GM18498 (cell line): ENCODE results near the gene LHFPL5.

Experiments
- ATAC-seq: cut with Tn5 transposase; IDR thresholded peaks from one replicate; pipeline ENCODE4 v1.9.1; 2021; ENCODE audit warnings: mild to moderate bottlenecking, moderate library complexity; ENCODE audit not compliant: unreplicated experiment

LHFPL5 gene

DNA sequence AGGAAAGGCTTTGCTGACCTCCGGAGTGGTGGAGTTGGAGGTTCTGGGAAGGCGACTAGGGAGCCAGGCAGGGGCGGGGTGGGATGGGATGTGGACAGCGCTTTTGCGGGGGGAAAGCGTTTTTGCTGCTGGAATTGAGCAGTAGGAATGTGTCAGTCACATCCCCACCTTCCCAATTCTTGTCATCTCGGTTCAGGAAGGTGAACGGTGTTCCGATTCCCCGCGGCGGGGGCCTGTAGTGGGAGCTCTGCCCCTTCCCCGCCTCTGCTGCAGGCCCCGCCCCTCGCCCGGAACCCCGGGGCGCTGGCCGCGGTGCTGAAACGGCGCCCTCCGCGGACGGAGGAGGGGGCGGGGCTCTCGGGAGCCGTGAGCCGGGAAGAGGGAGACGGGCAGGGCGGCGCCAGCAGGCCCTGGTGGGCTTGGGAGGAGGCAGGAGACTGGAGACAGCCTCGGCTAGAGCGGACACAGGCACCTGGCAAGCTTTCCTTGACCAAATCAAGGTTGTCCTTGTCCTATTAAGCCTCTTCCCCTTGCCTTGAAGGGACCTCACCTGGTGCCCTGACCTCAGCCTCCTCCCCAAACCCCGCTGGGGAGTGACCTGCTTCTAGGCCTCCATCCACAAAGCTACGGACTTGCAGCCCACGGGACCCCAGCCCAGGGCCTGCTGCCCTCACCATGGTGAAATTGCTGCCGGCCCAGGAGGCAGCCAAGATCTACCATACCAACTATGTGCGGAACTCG is at the start of gene LHFPL5:
Gene LHFPL5, plus strand, starts transcription at position 357 of the 741 bp plus-strand sequence. Its CDS starts 319 bp downstream, at position 676.
- ATAC-seq, result no peak

DNA sequence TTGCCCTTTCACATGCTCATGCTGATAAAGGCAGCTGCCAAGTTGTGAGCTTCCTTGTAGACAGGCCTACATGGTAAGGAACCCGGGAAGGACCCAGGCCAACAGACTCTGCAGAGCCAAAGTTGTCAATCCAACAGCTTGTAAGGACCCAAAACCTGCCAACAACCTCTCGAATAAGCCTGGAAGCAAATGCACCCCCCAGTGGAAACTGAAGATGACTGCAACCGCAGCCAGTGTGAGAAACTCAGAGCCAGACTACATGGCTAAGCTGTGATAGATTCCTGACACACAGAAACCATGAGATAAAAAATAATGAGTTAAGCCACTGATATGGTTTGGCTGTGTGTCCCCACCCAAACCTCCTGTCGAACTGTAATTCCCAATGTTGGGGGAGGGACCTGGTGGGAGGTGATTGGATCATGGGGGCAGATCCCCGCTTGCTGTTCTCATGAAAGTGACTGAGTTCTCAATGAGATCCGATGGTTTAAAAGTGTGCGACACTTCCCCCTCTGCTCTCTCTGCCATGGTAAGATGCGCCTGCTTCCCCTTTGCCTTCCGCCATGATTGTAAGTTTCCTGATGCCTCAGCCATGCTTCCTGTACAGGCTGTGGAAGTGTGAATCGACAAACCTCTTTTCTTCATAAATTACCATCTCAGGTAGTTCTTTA is 47.6 kb upstream of the LHFPL5 start:
- no peak for ATAC-seq

DNA sequence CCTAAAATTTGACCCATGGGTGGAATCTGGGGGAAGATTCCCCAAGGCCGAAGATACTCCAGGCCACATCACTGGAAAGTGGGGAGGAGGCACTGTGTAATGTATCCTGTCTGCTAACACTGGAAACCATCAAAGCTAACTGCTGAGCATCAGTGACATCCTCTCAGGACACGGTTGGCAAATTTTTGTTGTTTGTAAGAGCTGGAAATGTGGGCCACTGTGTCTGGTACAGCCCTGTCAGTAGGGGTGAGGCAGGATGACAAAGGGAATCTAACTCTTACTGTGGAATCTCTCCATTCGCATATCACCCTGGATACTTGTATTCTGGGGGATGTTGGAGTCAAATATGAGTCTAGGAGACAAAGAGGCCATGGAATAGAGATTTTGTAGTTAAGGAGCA is 45.7 kb upstream of the LHFPL5 start:
- no peak for ATAC-seq

DNA sequence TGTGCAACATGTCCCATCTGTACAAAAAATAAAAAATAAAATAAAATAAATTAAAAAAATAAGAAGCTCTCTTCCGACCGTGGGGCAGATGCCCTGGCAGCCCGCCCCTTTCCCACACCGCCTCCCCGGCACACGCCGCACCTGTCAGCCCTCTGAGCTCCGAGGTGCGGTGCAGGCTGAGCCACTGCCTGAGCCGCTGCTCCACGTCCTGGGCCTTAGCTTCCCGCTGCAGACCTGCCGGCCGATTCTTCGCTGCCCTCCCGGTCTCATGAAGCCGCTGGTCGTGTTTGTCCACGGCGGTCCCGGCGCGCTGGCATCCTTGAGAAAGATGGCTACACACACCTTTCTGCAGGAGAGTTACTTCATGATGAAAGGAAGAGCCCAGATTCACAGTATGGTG is 39.4 kb upstream of the LHFPL5 start:
- ATAC-seq, result no peak

DNA sequence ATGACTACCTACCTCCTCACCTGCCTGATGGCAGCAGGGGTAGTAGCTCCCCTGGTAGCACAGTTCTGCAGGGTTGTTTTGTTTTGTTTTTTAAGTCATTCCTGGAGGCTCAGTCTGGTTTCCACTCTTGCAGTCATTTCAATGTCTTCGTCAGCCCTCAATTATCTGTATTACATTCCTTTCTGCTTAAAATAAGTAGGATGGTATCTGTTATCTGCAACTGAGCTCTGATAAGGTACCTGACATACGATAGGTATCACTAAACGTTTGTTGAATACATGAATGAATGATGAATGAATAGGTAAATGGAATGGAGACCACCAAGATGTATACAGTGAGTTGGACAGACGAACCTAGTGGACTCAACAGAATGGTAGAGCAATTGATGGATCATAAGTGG is 35.9 kb upstream of the LHFPL5 start:
- ATAC-seq, result no peak

DNA sequence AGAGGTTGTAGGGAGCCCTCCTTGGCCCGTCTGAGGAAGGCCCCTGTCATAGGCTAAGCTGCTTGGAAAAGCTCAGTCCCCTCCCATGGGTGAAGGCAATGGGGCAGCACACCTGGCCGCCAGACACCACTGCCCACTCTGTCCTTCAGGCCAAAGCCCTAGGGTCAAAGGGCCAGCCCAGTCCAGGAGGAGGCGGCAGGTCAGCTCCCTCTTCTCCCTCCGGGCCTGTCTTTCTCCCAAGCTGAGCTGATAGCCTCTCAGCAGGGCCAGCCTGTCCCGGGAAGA is 33.9 kb upstream of the LHFPL5 start:
- no peak for ATAC-seq

DNA sequence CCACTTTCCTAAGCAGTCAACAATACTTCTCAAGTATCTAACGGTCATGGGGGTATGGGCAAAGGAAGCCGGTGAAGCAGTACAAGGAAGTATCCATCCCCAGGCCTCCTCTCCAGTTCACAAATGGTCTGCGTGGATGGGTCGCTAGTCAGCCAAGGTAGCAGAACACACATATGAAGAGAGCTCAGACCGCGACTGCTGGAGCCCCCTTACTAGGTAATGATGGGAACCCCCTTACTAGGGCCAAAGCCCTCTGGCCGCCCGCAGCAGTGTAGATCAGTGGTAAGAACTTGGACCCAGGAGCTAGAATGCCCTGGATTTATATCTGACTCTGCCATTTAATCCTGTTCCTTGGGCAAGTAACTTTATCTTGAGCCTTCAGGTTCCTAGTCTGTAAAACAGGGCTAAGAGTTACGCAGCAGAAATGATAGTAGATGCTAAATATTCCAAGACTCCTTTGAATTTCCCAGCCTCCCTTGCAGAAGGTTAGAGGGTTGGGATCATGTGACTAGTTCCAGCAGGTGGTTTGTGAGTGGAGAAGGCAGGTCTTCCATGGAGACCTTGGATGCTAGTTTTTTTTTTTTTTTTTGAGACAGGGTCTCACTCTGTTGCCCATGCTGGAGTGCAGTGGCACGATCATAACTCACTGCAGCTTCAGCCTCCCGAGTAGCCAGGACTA is 30.9 kb upstream of the LHFPL5 start:
- ATAC-seq, result no peak

DNA sequence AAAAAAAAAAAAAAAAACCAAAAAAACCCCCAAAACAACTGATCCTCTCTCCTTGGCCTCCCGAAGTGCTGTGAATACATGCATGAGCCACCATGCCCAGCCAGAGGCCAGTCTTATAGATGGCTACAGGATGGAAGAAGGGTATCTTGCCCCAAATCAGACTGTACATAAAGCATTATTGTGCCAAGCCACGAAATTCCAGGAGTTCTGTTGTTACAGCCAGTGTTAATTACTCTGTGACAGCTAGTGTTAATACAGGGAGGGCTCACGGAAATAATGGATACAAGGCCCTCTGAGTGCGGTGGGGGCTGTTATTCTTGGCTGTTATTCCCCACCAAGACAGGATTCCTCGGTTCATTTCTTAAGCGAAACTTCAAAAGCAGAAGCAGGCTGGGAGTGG is 30.1 kb upstream of the LHFPL5 start:
- no peak for ATAC-seq

DNA sequence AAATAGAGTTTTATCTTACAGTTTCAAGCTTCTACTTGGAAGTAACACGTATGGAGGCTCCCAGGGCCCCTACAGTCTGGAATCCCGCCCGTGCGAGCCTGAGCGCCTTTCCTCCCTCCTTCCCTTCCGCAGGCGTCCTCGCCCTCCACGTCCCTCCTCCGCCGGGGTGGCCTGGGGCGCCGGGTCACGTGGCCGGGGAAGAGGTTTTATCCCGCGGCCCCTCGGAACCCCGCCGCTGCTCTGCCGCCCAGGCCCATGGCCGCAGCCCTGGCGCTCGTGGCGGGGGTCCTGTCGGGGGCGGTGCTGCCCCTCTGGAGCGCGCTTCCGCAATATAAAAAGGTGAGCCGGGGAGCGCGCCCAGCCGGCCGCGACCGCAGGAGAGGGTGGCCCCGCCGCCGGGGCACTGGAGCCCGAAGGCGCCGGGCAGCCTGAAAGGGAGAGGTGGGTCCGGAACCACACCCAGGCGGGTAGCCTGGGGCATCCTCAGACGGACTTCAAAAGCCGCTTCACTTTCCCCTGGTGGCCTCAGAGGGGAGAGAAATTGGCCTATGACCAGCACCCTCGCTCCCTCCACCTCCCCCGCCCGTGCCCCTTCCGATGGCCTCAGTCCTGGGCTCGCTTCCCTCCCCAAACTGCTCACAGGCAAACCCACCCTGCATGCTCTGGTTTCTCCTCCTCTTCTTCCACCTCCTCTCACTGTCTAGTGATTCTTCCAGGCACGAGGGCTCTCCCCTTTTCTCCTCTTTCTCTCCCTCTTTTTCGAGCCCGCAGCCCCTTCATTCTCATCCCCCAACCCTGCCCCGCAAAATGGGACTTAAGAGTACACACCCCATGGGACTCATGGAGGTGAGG is 28.6 kb upstream of the LHFPL5 start, which contains the start of gene CLPSL2:
Gene CLPSL2, plus strand, starts transcription at position 235 of the 852 bp plus-strand sequence. Its CDS starts 21 bp downstream, at position 256.
- ATAC-seq, result no peak

DNA sequence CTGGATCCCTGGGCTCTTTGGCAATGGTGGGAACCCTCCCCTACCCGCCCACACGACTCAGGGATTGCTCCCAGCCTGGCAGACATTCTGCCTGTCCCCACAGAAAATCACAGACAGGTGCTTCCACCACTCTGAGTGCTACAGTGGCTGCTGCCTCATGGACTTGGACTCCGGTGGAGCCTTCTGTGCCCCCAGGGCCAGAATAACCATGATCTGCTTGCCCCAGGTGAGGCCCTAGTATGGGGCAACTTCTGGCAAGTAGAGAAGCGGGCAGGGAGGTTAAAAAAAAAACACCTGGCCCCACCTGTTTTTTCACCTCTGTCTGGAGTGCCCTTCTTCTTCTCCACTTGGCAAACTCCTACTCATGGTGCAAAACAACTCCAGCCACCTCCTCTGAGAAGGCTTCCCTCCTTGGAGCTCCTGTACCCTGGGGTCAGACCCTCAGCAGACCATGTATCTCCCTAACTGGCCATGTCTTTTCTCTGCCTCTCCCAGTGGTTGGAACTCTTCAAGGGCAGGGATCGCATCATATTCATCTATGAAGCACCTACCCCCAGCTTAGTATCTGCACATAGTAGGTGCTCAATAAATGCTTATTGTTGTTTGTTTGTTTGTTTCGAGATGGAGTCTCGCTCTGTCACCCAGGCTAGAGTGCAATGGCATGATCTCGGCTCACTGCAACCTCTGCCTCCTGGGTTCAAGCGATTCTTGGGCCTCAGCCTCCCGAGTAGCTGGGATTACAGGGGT is 27.6 kb upstream of the LHFPL5 start:
- ATAC-seq, result no peak

DNA sequence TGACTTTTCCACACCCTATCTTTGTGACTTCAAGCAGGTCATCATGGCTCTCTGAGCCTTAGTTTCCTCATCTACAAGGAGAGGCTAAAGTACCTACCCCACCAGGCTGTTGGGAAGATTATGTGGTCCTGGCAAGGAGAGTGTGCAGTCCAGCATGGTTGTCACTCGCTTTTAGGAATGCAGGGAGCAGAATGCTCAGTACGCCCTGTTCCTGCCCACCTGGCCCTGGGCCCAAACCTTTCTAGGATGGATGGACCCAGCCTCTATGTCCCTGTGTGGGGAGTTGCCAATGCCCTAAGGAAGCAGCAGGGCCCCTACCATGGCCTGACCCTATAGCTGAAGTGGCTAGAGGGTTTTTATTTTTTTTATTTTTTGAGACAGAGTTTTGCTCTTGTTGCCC is 26.7 kb upstream of the LHFPL5 start:
- no peak for ATAC-seq

DNA sequence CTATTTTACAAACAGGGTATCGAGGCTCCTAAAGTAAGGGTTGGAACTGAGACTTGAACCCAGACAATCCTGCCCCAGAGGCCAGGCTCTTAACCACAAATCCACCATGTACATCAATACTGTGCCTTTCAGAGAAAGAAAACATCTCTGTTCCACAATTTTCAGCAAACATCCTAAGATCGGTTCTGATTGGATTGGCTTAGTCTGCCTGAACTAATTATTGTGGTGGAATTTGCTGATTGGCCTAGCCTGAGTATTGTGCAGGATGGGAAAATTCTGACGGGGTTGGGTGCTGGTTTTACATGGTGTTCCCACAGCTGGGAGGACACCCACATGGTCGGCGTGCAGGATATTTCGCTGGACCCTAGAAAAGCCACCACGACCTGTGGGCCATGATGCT is 24.4 kb upstream of the LHFPL5 start, which contains the start of gene CLPSL1:
Gene CLPSL1, plus strand, starts transcription at position 301 of the 400 bp plus-strand sequence. Its CDS starts 92 bp downstream, at position 393.
- no peak for ATAC-seq

DNA sequence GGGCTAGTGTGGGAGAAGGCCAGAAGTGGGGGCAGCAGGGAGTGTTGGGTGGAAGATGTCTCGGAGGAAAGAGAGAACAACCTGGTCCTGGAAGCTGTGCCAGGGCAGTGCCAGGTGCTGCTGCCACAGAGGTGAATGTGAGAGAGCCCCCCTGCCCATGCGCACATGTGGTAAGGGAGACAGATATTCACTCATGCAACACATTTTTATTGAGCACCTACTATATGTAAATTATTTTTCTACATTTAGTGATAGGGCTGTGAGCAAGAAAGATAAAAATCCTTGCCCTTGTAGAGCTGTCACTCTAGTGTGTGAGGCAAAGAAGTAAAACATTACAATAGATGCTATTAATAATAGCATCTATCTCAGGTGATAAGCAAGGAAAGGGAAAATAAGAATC is 23.9 kb upstream of the LHFPL5 start:
- ATAC-seq, result no peak

DNA sequence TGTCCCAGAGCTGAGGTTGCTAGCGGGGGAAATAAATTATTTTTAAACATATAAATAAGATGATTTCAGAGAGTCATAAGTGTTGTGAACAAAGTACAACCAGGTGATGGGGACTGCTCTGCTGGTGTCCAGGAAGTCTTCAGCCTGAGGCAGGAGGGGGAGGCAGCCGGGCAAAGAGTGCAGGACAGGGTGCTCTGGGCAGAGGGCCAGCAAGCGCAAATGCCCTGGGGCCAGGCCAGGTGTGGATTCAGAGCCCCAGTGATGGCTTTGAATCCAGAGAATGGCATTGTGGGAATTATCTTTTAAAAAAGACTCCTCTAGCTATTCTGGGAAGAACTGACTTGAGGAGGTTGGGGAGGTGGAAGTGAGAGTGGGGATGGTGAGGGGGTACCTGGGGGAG is 22.7 kb upstream of the LHFPL5 start:
- no peak for ATAC-seq

DNA sequence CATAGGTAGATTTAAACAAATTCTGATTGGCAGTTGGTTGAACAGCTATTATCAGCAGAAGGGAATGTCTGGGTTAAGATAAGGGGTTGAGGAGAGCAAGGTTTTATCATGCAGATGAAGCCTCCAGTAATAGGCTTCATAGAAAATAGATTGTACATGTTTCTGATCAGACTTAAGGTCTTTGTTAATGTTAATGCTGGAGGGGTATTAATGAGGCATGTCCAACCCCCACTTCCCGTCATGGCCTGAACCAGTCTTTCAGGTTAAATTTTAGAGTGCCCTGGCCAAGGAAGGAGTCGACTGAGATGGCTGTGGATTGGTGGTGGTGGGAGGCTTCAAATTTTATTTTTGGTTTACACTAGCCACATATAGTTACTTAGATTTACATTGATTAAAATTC is 21.0 kb upstream of the LHFPL5 start:
- ATAC-seq, result no peak

DNA sequence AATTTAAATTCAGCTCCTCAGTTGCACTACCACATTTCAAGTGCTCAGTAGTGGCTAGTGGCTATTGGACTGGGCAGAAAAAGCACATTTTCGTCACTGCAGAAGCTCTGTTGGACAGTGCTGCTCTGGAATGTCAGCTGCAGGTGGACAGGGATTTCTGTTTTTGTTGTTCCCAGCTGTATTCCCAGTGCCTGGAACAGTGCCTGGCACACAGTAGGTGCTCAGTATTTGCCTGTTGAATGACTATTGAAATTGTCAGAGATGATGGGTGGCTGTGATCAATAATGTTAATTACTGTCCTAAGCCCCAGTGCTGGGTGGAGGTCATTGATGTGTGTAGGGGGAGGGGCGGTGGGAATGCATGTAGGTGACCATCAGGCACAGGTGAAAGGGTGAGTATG is 18.9 kb upstream of the LHFPL5 start:
- ATAC-seq, result no peak

DNA sequence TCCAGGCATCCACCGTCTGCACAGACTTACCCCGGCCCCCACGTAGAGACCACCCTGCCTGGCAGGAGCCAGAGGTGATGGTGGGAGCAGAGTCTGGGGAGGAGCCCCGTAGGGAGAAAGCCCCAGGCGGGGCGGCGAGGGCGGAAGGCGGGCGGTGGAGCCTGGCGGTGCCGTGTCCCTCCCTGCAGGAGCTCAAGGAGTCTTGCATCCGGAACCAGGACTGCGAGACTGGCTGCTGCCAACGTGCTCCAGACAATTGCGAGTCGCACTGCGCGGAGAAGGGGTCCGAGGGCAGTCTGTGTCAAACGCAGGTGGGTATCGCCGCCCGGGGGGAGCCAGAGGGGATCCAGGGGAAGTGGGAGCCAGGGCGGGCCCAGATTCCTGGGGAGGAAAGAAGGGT is 18.3 kb upstream of the LHFPL5 start:
- no peak for ATAC-seq

DNA sequence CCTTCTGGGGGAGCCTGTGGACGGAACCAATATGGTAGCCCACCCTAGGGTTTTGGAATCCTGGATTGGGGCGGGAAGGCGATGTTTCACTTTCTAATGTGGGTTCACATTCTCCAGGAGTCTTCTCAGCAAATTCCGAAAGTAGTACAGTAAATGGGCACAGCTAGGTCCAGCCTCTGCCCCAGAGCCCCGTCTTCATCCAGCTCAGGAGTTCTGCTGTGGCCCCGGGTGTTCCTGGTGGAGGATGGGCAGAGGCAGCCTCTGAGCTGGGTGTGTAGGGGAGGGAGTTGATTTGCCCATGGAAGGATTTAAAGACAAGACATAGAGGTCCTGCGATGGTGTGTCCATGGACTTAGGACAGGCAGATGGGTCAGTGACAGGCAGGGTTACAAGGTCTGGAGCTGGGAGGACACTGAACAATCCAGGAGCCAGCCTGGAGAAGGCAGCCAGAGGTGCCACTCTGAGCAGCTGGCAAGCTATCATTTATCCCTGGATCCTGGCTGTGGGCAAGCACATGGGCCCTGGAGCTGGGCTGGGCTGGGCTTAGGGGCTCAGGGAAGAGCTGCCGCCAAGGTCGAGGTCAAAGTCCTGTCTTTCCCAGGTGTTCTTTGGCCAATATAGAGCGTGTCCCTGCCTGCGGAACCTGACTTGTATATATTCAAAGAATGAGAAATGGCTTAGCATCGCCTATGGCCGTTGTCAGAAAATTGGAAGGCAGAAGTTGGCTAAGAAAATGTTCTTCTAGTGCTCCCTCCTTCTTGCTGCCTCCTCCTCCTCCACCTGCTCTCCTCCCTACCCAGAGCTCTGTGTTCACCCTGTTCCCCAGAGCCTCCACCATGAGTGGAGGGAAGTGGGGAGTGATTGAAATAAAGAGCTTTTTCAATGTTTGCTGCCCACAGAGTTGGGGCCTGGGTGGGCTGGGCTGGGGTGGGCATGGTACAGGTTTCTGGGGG is 17.6 kb upstream of the LHFPL5 start:
- ATAC-seq, result no peak

DNA sequence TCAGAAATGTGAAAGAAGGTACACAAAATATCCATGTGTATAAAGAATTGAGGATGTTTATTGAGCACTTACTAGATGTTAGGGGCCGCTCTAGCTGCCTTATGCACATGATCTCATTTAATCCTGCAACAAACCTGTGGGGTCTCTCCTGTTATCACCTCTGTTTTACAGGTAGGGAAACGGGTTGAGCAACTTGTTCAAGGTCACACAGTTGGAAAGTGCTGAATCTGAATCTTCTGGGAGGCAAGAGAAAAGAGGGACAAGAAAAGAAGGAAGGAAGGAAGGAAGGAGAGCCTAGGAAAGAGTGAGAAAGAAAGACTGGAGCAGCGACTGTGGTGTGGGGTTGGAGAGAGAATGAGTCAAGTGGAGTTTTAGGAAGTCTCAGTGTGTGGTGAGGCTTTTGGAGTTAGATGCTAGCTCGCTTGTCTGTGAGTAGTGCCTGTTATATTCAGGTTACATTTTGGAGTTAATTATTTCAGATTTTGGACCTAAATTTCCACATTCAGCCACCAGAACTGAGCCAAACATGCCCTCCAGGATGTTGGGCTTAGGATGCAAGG is 16.6 kb upstream of the LHFPL5 start:
- ATAC-seq, result no peak
